HG02763 (cell line): ENCODE measurements around the gene ACACA.
"Not testable (repeated sequence)": the region's sequence is repeated elsewhere in the genome, so short reads cannot be mapped to it uniquely, and the experiment has no call there.

Experiments
- ATAC-seq: cut with Tn5 transposase; IDR thresholded peaks from one replicate; pipeline ENCODE4 v1.9.1; 2021; ENCODE audit warnings: mild to moderate bottlenecking, moderate library complexity; ENCODE audit not compliant: unreplicated experiment

ACACA gene

GRCh38 chr17:37082311-37082860, 324.2 kb downstream of the ACACA start:
- no peak for ATAC-seq

GRCh38 chr17:37081287-37081686, 325.3 kb downstream of the ACACA start:
- no peak for ATAC-seq

- ATAC-seq = no peak
These were observed 326.9 kb downstream of the ACACA start for GRCh38 chr17:37079735-37080134.

- no peak for ATAC-seq
These were observed 327.4 kb downstream of the ACACA start for GRCh38 chr17:37079065-37079708.

GRCh38 chr17:37073464-37073863, 333.2 kb downstream of the ACACA start:
- not testable (repeated sequence) for ATAC-seq

GRCh38 chr17:37069087-37069486, 337.5 kb downstream of the ACACA start:
- no peak for ATAC-seq

GRCh38 chr17:37068266-37068665, 338.4 kb downstream of the ACACA start:
- no peak for ATAC-seq

GRCh38 chr17:37067555-37068111, 339.0 kb downstream of the ACACA start:
- ATAC-seq = no peak

GRCh38 chr17:37066322-37067255, 340.0 kb downstream of the ACACA start:
- ATAC-seq = no peak

GRCh38 chr17:37065486-37066321, 340.9 kb downstream of the ACACA start:
- no peak for ATAC-seq

- ATAC-seq = no peak
These were observed 341.7 kb downstream of the ACACA start for GRCh38 chr17:37064956-37065355.

- ATAC-seq = no peak
These were observed 342.4 kb downstream of the ACACA start for GRCh38 chr17:37064206-37064605.

- ATAC-seq = no peak
These were observed 344.6 kb downstream of the ACACA start for GRCh38 chr17:37062021-37062420.

- no peak for ATAC-seq
These were observed 345.7 kb downstream of the ACACA start for GRCh38 chr17:37060928-37061327.

- ATAC-seq = no peak
These were observed 346.5 kb downstream of the ACACA start for GRCh38 chr17:37060094-37060493.

GRCh38 chr17:37059493-37059892, 347.1 kb downstream of the ACACA start:
- no peak for ATAC-seq

- no peak for ATAC-seq
These were observed 350.0 kb downstream of the ACACA start for GRCh38 chr17:37056622-37057021.

- no peak for ATAC-seq
These were observed 351.7 kb downstream of the ACACA start for GRCh38 chr17:37054894-37055293.

- no peak for ATAC-seq
These were observed 354.2 kb downstream of the ACACA start for GRCh38 chr17:37052450-37052849.

GRCh38 chr17:37051833-37052232, 354.8 kb downstream of the ACACA start:
- no peak for ATAC-seq

GRCh38 chr17:37051381-37051780, 355.3 kb downstream of the ACACA start:
- ATAC-seq = no peak
